A673 (cell line): ENCODE results near the gene LEMD1. TPM values are rescaled to one million over a fixed set of nuclear protein-coding genes. Genes with fewer than 3 reads are reported as not detected.

ENCODE experiments used
- BruUV-seq: library from RNA; stranded (reverse); fragments of 400-500 nt; replicated peaks from 2 replicates; lab custom pipeline; 2021; lab: Mats Ljungman, UMichigan
- CTCF ChIA-PET: fragments of 300-600 bp; sonication (Branson Sonifier 250); formaldehyde crosslinking; loops from one replicate; lab custom pipeline; 2022; ENCODE audit warnings: antibody characterized with exemption; lab: Charles Lee
- POLR2A ChIA-PET: fragments of 300-600 bp; sonication (Branson Sonifier 250); formaldehyde crosslinking; loops from one replicate; lab custom pipeline; 2022; ENCODE audit warnings: antibody characterized with exemption; ENCODE audit not compliant: low non-redundant PET; lab: Charles Lee
- DNase-seq: peaks from one replicate; pipeline ENCODE4 v3.0.0-alpha.2; 2015; ENCODE audit warnings: low spot score
- H3K27ac ChIP-seq: fragments of 200-600 bp; sonication (generic); 2 replicates; pipeline ENCODE4 v1.5.1; 2016; ENCODE audit warnings: mixed run types, low read depth, mild to moderate bottlenecking, mixed read lengths, antibody characterized with exemption, low read length; ENCODE audit not compliant: poor library complexity, severe bottlenecking
- H3K27me3 ChIP-seq: fragments of 200-600 bp; sonication (generic); replicated peaks from 2 replicates; pipeline ENCODE4 v1.6.1; 2017; ENCODE audit warnings: mixed run types, low read depth, mild to moderate bottlenecking, mixed read lengths, antibody characterized with exemption, low read length; ENCODE audit not compliant: insufficient read depth, poor library complexity
- H3K36me3 ChIP-seq: fragments of 200-600 bp; sonication (generic); 2 replicates; pipeline ENCODE4 v1.6.1; 2016; ENCODE audit warnings: mixed run types, mild to moderate bottlenecking, mixed read lengths, antibody characterized with exemption, low read length; ENCODE audit not compliant: insufficient read depth, poor library complexity, severe bottlenecking
- H3K4me1 ChIP-seq: fragments of 200-600 bp; sonication (generic); 2 replicates; pipeline ENCODE4 v1.6.1; 2017; ENCODE audit warnings: mixed run types, mild to moderate bottlenecking, mixed read lengths, antibody characterized with exemption, low read length; ENCODE audit not compliant: insufficient read depth, poor library complexity, severe bottlenecking
- H3K4me3 ChIP-seq: fragments of 200-600 bp; sonication (generic); 2 replicates; pipeline ENCODE4 v1.5.1; 2016; ENCODE audit warnings: low read depth, mixed run types, mild to moderate bottlenecking, mixed read lengths, low read length; ENCODE audit not compliant: poor library complexity, severe bottlenecking
- H3K9me3 ChIP-seq: fragments of 200-600 bp; sonication (generic); 2 replicates; pipeline ENCODE4 v1.6.1; 2016; ENCODE audit warnings: mixed run types, low read depth, mild to moderate bottlenecking, mixed read lengths, antibody characterized with exemption, low read length; ENCODE audit not compliant: poor library complexity, severe bottlenecking
- CTCF ChIP-seq: fragments of 300-800, 200-600 bp; sonication (generic); conservative IDR thresholded peaks from 2 replicates; pipeline ENCODE4 v1.5.1; 2017; ENCODE audit warnings: low read depth, mild to moderate bottlenecking, antibody characterized with exemption, low read length, moderate library complexity, mixed read lengths
- EZH2 ChIP-seq: fragments of 200-600 bp; sonication (generic); IDR thresholded peaks from 2 replicates; pipeline ENCODE4 v1.6.1; 2017; ENCODE audit warnings: borderline replicate concordance, low read depth, mild to moderate bottlenecking, mixed read lengths, antibody characterized with exemption, low read length; ENCODE audit not compliant: poor library complexity, severe bottlenecking
- intact Hi-C: fragments of 100-400 bp; cut with micrococcal nuclease; formaldehyde crosslinking; loops from one replicate; pipeline ENCODE4 v1.10.0; 2022; ENCODE audit not compliant: unreplicated experiment
- total RNA-seq: library from RNA; stranded (reverse); gene quantifications from 2 replicates; pipeline ENCODE4 v1.2.3, GENCODE V29; 2021

LEMD1 gene
- total RNA-seq, 1 experiment from 2014 or later = 1.5 TPM

- DNase-seq = no peak
- POLR2A ChIA-PET = no interaction called here
Observed at GRCh38 chr1:205437570-205437969, 15.7 kb upstream of the LEMD1 start.

GRCh38 chr1:205436776-205437410 is 15.0 kb upstream of the LEMD1 start:
- TF ChIP-seq EZH2 (no peak), CTCF (no peak)
- H3K36me3 ChIP-seq = no peaks in the 10 kb centered on the region
- no peak overlapping the region for H3K4me3 ChIP-seq
- ChIA-PET POLR2A (no interaction called here), CTCF (no interaction called here)
- DNase-seq = no peak
- no peak overlapping the region for H3K27ac ChIP-seq
- no TSS peak for BruUV-seq
- no peaks in the 10 kb centered on the region for H3K27me3 ChIP-seq
- intact Hi-C loops = no loop called here
- no peaks in the 10 kb centered on the region for H3K9me3 ChIP-seq
- H3K4me1 ChIP-seq = peaks cover 49% of the 10 kb centered on the region

More at GRCh38 chr1:205437570-205437969, 15.7 kb upstream of the LEMD1 start:
- CTCF ChIA-PET = no interaction called here
- TF ChIP-seq CTCF (no peak), EZH2 (no peak)
- BruUV-seq = no TSS peak
- H3K27me3 ChIP-seq = no peaks in the 10 kb centered on the region
- no peaks in the 10 kb centered on the region for H3K36me3 ChIP-seq
- no peak overlapping the region for H3K4me3 ChIP-seq
- peaks cover 53% of the 10 kb centered on the region for H3K4me1 ChIP-seq
- intact Hi-C loops = no loop called here
- no peak overlapping the region for H3K27ac ChIP-seq
- H3K9me3 ChIP-seq = no peaks in the 10 kb centered on the region

- H3K9me3 ChIP-seq = no peaks in the 10 kb centered on the region
- H3K4me3 ChIP-seq = no peak overlapping the region
- DNase-seq = no peak
- no peaks in the 10 kb centered on the region for H3K36me3 ChIP-seq
- H3K27ac ChIP-seq = no peak overlapping the region
- TF ChIP-seq CTCF (no peak), EZH2 (no peak)
- BruUV-seq = no TSS peak
- peaks cover 44% of the 10 kb centered on the region for H3K4me1 ChIP-seq
- intact Hi-C loops = no loop called here
- ChIA-PET CTCF (no interaction called here), POLR2A (no interaction called here)
- no peaks in the 10 kb centered on the region for H3K27me3 ChIP-seq
Observed at GRCh38 chr1:205435578-205436573, 14.0 kb upstream of the LEMD1 start.
